GM21717 (cell line): ENCODE results near the gene EMID1.
"Not testable (repeated sequence)": the region's sequence is repeated elsewhere in the genome, so short reads cannot be mapped to it uniquely, and the experiment has no call there.

Experiments used
- ATAC-seq: cut with Tn5 transposase; IDR thresholded peaks from one replicate; pipeline ENCODE4 v1.9.1; 2021; ENCODE audit warnings: mild to moderate bottlenecking, moderate library complexity; ENCODE audit not compliant: unreplicated experiment

EMID1 gene

GRCh38 chr22:29209624-29209929 lies 3.9 kb downstream of the EMID1 start:
- no peak for ATAC-seq

- ATAC-seq, result no peak
Observed at GRCh38 chr22:29211066-29211465, 5.4 kb downstream of the EMID1 start.

GRCh38 chr22:29211466-29211865 lies 5.8 kb downstream of the EMID1 start:
- ATAC-seq, result no peak

GRCh38 chr22:29212743-29213142 lies 7.0 kb downstream of the EMID1 start:
- ATAC-seq, result no peak

GRCh38 chr22:29213493-29213892 lies 7.8 kb downstream of the EMID1 start:
- no peak for ATAC-seq

GRCh38 chr22:29214232-29214631 lies 8.5 kb downstream of the EMID1 start:
- no peak for ATAC-seq

- ATAC-seq, result no peak
Observed at GRCh38 chr22:29215012-29215860, 9.5 kb downstream of the EMID1 start.

- no peak for ATAC-seq
Observed at GRCh38 chr22:29216011-29216872, 10.5 kb downstream of the EMID1 start.

GRCh38 chr22:29216873-29217666 lies 11.4 kb downstream of the EMID1 start:
- no peak for ATAC-seq

GRCh38 chr22:29217827-29218757 lies 12.4 kb downstream of the EMID1 start:
- no peak for ATAC-seq

GRCh38 chr22:29218758-29219408 lies 13.2 kb downstream of the EMID1 start:
- ATAC-seq, result no peak

GRCh38 chr22:29219409-29219782 lies 13.7 kb downstream of the EMID1 start:
- not testable (repeated sequence) for ATAC-seq

- no peak for ATAC-seq
Observed at GRCh38 chr22:29219881-29220670, 14.4 kb downstream of the EMID1 start.

- ATAC-seq, result no peak
Observed at GRCh38 chr22:29224121-29224858, 18.6 kb downstream of the EMID1 start.

- no peak for ATAC-seq
Observed at GRCh38 chr22:29224859-29225410, 19.2 kb downstream of the EMID1 start.

GRCh38 chr22:29225422-29226090 lies 19.9 kb downstream of the EMID1 start:
- ATAC-seq, result no peak

GRCh38 chr22:29226351-29226981 lies 20.8 kb downstream of the EMID1 start:
- ATAC-seq, result no peak
